Embryonic facial prominence (tissue), 1 donor: ENCODE measurements around the gene LCA5L.

ENCODE experiments used
- DNase-seq: peaks from one replicate; pipeline ENCODE4 v3.0.0-alpha.2; 2016; ENCODE audit errors: extremely low spot score

LCA5L gene

GRCh38 chr21:39445321-39446269 is at the start of gene LCA5L:
LCA5L (minus strand) TSS chr21:39445778; CDS start chr21:39428493, 17,285 bp downstream.
- peak; percentile 72 for DNase-seq

- DNase-seq, result no peak
These were observed 43.9 kb upstream of the LCA5L start for GRCh38 chr21:39489380-39489924.

GRCh38 chr21:39484711-39485276 is 39.2 kb upstream of the LCA5L start:
- DNase-seq, result peak; percentile 54

GRCh38 chr21:39483917-39484316 is 38.3 kb upstream of the LCA5L start:
- no peak for DNase-seq

GRCh38 chr21:39481886-39482285 is 36.3 kb upstream of the LCA5L start:
- no peak for DNase-seq

- no peak for DNase-seq
These were observed 34.7 kb upstream of the LCA5L start for GRCh38 chr21:39480271-39480670.

- no peak for DNase-seq
These were observed 34.2 kb upstream of the LCA5L start for GRCh38 chr21:39479814-39480182.

GRCh38 chr21:39479164-39479813 is 33.7 kb upstream of the LCA5L start:
- DNase-seq, result no peak

GRCh38 chr21:39474611-39475010 is 29.0 kb upstream of the LCA5L start:
- DNase-seq, result no peak

GRCh38 chr21:39472786-39473185 is 27.2 kb upstream of the LCA5L start:
- DNase-seq, result no peak

- no peak for DNase-seq
These were observed 26.0 kb upstream of the LCA5L start for GRCh38 chr21:39471598-39471997.

- DNase-seq, result no peak
These were observed 23.0 kb upstream of the LCA5L start for GRCh38 chr21:39468559-39468958.

GRCh38 chr21:39467746-39468145 is 22.2 kb upstream of the LCA5L start:
- no peak for DNase-seq

GRCh38 chr21:39466584-39466983 is 21.0 kb upstream of the LCA5L start:
- DNase-seq, result no peak

GRCh38 chr21:39463308-39463707 is 17.7 kb upstream of the LCA5L start:
- DNase-seq, result no peak

- no peak for DNase-seq
These were observed 15.8 kb upstream of the LCA5L start for GRCh38 chr21:39461419-39461818.

- DNase-seq, result no peak
These were observed 11.1 kb upstream of the LCA5L start for GRCh38 chr21:39456665-39457064.

- DNase-seq, result no peak
These were observed 9.5 kb upstream of the LCA5L start for GRCh38 chr21:39454949-39455668.

- DNase-seq, result no peak
These were observed 8.1 kb upstream of the LCA5L start for GRCh38 chr21:39453571-39454179.

GRCh38 chr21:39452970-39453342 is 7.4 kb upstream of the LCA5L start:
- no peak for DNase-seq

GRCh38 chr21:39452207-39452969 is 6.8 kb upstream of the LCA5L start:
- no peak for DNase-seq
